Measurements from ENCODE around the gene KIAA1328.

- TF ChIP-seq CTCF (IDR thresholded peaks at IDR 0.05) (no peak), POLR2A (IDR thresholded peaks at IDR 0.05) (no peak), EP300 (IDR thresholded peaks at IDR 0.05) (no peak)
Measured at GRCh38 chr18:37258131-37258530, 429.2 kb downstream of the KIAA1328 start.

Measured in tibial nerve (tissue), 4 donors.